GM12874 (cell line): ENCODE measurements around the gene FKTN.

Experiments used
- CTCF ChIP-seq: IDR thresholded peaks from 2 replicates; pipeline ENCODE4 v1.5.1; 2011; ENCODE audit warnings: low read depth, mild to moderate bottlenecking, control low read depth, low read length, moderate library complexity; ENCODE audit not compliant: insufficient read depth

FKTN gene

GRCh38 chr9:105557804-105558610, at the start of gene FKTN:
FKTN (plus strand) TSS chr9:105558131; CDS start chr9:105575033, 16,902 bp downstream.
- no peak for TF ChIP-seq CTCF

GRCh38 chr9:105508530-105508929, 49.4 kb upstream of the FKTN start:
- no peak for TF ChIP-seq CTCF

DNA sequence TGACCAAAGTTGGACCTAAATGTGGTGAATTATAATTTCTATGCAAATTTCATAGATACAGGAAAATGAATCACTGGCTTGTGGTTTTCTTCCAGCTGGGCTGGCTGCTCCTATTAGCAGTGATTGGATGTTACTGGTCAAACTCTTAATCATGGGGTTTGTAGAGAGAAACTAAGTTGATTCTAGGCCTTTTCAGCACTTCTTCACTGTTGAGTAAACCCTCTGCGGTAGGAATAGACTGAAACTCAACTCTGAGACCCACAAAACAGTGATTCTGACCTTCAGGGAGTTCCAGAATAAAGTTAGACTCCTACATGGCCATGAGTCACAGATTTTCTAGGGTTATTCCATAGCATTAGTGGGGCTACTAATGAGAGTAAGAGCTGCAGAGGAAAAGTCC, 47.9 kb upstream of the FKTN start:
- no peak for TF ChIP-seq CTCF

DNA sequence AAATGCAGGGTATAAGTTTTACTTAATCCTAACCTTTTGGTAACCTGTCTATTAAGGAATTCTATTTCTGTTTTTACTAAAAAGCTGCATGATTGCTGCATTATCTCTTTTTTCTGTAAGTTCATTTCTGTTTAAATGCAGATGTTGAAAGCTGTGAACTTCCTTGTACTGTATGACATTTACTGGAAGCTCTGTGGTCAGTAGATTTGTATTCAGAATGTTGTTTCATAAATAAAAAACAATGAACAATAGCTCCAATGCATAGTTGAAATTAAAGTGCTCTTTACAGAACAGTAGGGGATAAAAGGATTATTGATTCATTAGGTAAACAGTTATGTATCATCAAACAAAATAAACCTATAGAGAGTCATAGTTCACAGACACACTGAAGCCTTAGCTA, 46.5 kb upstream of the FKTN start:
- TF ChIP-seq CTCF, result no peak

DNA sequence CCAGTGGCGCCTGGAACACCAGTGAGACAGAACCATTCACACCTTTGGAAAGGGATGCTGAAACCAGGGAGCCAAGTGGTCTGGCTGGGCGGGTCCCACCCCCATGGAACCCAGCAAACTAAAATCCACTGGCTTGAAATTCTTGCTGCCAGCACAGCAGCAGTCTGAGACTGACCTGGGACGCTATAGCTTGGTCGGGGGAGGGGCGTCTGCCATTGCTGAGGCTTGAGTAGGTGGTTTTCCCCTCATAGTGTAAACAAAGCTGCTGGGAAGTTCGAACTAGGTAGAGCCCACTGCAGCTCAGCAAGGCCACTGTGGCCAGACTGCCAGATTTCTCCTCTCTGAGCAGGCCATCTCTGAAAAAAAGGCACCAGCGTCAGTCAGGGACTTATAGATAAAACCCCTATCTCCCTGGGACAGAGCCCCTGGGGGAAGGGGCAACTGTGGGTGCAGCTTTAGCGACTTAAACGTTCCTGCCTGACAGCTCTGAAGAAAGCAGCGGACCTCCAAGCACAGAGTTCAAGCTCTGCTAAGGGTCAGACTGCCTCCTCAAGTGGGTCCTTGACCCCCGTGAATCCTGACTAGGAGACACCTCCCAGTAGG, 42.0 kb upstream of the FKTN start:
- no peak for TF ChIP-seq CTCF

DNA sequence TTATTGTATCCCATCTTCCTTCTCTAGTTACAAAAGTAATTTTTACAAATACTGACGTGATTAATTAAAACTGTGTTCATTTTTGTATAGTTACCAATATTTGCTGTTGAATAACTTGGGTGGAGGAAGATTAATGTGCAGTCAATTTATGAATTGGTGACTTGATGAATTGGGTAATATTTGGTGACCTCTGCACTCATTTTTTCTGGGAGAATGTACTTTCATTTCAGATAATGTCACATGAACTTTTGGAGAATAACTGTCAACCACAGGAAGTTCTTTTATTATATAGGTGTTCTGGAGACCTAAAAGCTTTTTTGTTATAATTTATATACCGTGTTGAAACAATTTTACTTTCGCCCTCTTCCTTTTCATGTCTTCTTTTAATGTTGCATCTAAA, 26.4 kb upstream of the FKTN start:
- no peak for TF ChIP-seq CTCF

DNA sequence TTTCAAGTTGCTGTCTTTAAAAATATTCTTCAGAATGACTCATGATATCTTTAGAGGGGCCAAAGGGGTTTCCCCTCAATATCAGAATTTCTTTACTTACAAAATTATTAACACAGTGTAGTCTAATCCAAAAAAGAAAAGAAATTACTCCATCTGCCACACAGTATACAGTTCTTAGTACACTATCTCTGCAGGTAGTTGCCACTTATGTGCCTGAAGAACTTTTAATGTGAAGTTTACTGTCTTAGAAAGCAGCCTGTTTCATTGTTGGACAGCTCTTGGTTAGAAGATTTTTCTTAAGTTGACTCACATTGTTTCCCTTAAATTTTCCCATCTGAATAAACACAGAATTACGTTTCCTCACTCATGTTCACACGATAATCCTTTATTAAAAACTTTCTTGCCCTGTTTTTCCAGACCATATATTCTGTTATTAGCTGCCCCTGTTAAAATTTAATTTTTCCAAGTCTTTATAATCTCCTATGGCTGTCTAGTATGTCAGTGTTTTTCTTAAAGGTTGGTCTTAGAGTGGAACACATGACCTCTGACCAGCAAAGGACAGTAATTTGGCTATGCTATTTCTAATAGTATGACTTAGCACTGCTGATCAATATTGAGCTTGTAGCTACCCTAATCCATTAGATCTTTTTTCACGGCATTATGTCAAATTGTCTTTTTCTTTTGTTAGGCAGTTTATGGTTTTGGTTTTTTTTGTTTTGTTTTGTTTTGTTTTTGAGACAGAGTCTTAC, 21.8 kb upstream of the FKTN start:
- no peak for TF ChIP-seq CTCF
